ENCODE data around the gene GPRC5A.

GRCh38 chr12:12924169-12924568, 32.8 kb downstream of the GPRC5A start:
- TF ChIP-seq CTCF (conservative IDR thresholded peaks at IDR 0.05 in 1 of 2, IDR thresholded peaks at IDR 0.05 in 1 of 2; ENCODE audit: low read depth in 1 of 2, low read length in 2 of 2) (no peak), EZH2 (IDR thresholded peaks at IDR 0.05; ENCODE audit: low read length, missing control alignments) (no peak)
